Kidney (tissue), 14 donors: ENCODE data around the gene ANKRD33. TPM values are rescaled to one million over a fixed set of nuclear protein-coding genes. Genes with fewer than 3 reads are reported as not detected.
A peak's percentile ranks its signal among the peaks of the same experiment; 100 is the strongest.

Experiments used
- DNase-seq, 5 donors: peaks; one replicate each; pipeline ENCODE4 v3.0.0-alpha.2; 2013 to 2020
- FAIRE-seq: peaks from 2 replicates; lab custom pipeline; 2012; peaks lifted over from hg19 to GRCh38; lab: Jason Lieb, UNC
- H3K27ac ChIP-seq, 2 donors: one replicate each; pipeline ENCODE4 v1.7.0; 2013; ENCODE audit warnings: low read depth in 2 of 2, low read length in 2 of 2, inconsistent platforms in 1 of 2
- H3K27me3 ChIP-seq: one replicate; pipeline ENCODE4 v1.7.1; 2013; ENCODE audit warnings: low read length, inconsistent platforms; ENCODE audit not compliant: control insufficient read depth, insufficient read depth
- H3K36me3 ChIP-seq, 3 donors: one replicate each; pipeline versions ENCODE4 v1.7.0 to v1.7.1; 2013; ENCODE audit warnings: low read length in 3 of 3, control low read depth in 1 of 3, inconsistent platforms in 1 of 3; ENCODE audit not compliant: insufficient read depth in 3 of 3, control insufficient read depth in 2 of 3
- H3K4me1 ChIP-seq, 3 donors: one replicate each; pipeline versions ENCODE4 v1.7.0 to v1.7.1; 2013; ENCODE audit warnings: low read length in 3 of 3, inconsistent platforms in 1 of 3, low read depth in 1 of 3; ENCODE audit not compliant: control insufficient read depth in 2 of 3, insufficient read depth in 2 of 3
- H3K4me3 ChIP-seq, 3 donors: one replicate each; pipeline versions ENCODE4 v1.7.0 to v1.8.1; 2013; ENCODE audit warnings: low read length in 3 of 3, control low read depth in 1 of 3, inconsistent platforms in 1 of 3
- H3K9ac ChIP-seq, 3 donors: one replicate each; pipeline versions ENCODE4 v1.7.0 to v1.7.1; 2013; ENCODE audit warnings: low read length in 3 of 3, control low read depth in 1 of 3, inconsistent platforms in 1 of 3
- H3K9me3 ChIP-seq, 3 donors: one replicate each; pipeline versions ENCODE4 v1.7.0 to v1.7.1; 2013; ENCODE audit warnings: low read length in 3 of 3, control low read depth in 1 of 3, inconsistent platforms in 1 of 3; ENCODE audit not compliant: control insufficient read depth in 2 of 3, insufficient read depth in 1 of 3
- intact Hi-C: fragments of 100-400 bp; cut with DNase I; formaldehyde crosslinking; loops from one replicate; pipeline ENCODE4 v1.11.1; 2022
- polyA plus RNA-seq: library from polyadenylated mRNA; stranded (reverse); fragments of 350-450 nt; fragmentation: Illumina TruSeq; extraction: RNeasy Lipid Tissue Mini Kit (QIAGEN cat#74804); gene quantifications from one replicate; pipeline ENCODE4 v1.2.3, GENCODE V29; 2014; ENCODE audit warnings: low read depth, low replicate concordance; ENCODE audit not compliant: insufficient read depth
- total RNA-seq: library from RNA; stranded (reverse); fragmentation: NEBNext Ultra II Directional; extraction: Animal tissue kit (Norgen Biotek cat#: 25700); gene quantifications from one replicate; pipeline ENCODE4 v1.2.1, GENCODE V29; 2021
- TF ChIP-seq, protein P1 (sequence below): IDR thresholded peaks from 3 replicates; pipeline ENCODE4 v1.5.1; 2012; ENCODE audit warnings: mild to moderate bottlenecking, moderate library complexity, borderline replicate concordance; ENCODE audit not compliant: insufficient read depth; ENCODE audit errors: extremely low read depth
- donor health status: control.
- donor health status: control.
- donor health status: control.
- donor health status: control.
- donor health status: control.
- donor health status: DM: yes; HTN: yes; CAD: no.
- donor health status: Normal renal cell carcinoma (clear cell type).

The ANKRD33 gene
- total and polyA plus RNA-seq, 2 donors from 2014 or later: not detected

DNA sequence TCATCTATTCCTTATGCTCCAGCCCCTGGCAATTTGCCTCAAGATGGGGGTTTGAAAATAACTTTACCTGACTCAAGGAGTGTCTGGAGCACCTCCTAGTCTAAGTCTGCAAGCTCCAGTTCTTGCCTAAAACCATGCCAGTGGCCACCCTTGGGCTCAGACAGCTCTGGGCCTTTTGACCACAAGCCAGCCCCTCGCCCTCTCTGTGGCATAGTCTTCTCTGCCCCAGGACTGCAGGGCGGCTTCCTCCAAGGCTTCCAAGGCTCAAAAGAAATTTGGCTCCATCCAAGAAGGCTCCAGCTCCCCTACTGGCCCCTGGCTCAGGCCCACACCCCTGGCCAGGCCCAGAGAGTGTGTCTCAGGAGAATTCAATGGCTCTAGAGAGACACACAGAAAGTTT is 34.2 kb downstream of the ANKRD33 start:
- FAIRE-seq (no peak), DNase-seq (peak in 1 of 5 donors; percentile 23)
- H3K4me1 ChIP-seq: peaks cover 0 to 31% (median 29%) of the 10 kb centered on the region in 3 donors
- no peak overlapping the region for H3K4me3 ChIP-seq
- H3K36me3 ChIP-seq: peaks cover 0 to 3% (median 0%) of the 10 kb centered on the region in 3 donors
- intact Hi-C loops: no loop called here
- TF ChIP-seq, protein P1, sequence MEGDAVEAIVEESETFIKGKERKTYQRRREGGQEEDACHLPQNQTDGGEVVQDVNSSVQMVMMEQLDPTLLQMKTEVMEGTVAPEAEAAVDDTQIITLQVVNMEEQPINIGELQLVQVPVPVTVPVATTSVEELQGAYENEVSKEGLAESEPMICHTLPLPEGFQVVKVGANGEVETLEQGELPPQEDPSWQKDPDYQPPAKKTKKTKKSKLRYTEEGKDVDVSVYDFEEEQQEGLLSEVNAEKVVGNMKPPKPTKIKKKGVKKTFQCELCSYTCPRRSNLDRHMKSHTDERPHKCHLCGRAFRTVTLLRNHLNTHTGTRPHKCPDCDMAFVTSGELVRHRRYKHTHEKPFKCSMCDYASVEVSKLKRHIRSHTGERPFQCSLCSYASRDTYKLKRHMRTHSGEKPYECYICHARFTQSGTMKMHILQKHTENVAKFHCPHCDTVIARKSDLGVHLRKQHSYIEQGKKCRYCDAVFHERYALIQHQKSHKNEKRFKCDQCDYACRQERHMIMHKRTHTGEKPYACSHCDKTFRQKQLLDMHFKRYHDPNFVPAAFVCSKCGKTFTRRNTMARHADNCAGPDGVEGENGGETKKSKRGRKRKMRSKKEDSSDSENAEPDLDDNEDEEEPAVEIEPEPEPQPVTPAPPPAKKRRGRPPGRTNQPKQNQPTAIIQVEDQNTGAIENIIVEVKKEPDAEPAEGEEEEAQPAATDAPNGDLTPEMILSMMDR: no peak
- no peaks in the 10 kb centered on the region for H3K9me3 ChIP-seq
- no peak overlapping the region for H3K9ac ChIP-seq
- no peaks in the 10 kb centered on the region for H3K27me3 ChIP-seq
- H3K27ac ChIP-seq: peak overlapping the region; percentile 7 to 48

DNA sequence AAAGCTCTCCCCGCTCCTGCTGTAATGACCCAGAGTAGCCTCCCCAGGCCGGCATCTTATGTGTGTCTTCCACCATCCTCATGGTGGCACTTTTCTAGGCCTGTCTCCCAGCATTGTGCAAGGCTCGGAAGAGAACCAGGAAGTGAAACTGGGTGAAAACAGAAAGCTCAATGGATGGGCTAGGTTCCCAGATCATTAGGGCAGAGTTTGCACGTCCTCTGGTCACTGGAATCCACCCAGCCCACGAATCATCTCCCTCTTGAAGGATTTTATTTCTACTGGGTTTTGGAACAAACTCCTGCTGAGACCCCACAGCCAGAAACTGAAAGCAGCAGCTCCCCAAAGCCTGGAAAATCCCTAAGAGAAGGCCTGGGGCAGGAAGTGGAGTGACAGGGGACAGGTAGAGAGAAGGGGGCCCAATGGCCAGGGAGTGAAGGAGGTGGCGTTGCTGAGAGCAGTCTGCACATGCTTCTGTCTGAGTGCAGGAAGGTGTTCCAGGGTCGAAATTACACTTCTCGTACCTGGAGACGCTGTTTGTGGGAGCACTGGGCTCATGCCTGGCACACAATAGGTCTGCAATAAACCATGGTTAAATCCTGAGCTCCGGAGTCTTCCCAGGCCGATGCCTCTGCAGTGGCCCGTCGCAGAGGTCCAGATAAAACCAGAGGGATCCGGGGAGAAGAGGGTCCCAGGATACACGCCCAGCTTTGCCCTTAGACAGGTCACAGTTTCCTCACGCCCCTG is 35.0 kb downstream of the ANKRD33 start:
- H3K27me3 ChIP-seq: no peaks in the 10 kb centered on the region
- H3K4me3 ChIP-seq: peak overlapping the region in 1 of 3 donors; percentile 13
- H3K9me3 ChIP-seq: no peaks in the 10 kb centered on the region
- DNase-seq: peak in 2 of 5 donors; percentile 30 to 53
- TF ChIP-seq, protein P1: no peak
- H3K36me3 ChIP-seq: peaks cover 0 to 3% (median 0%) of the 10 kb centered on the region in 3 donors
- H3K27ac ChIP-seq: peak overlapping the region; percentile 65 to 68
- intact Hi-C loops: no loop called here
- H3K9ac ChIP-seq: peak overlapping the region in 1 of 3 donors; percentile 44
- no peak for FAIRE-seq
- peaks cover 0 to 31% (median 29%) of the 10 kb centered on the region in 3 donors for H3K4me1 ChIP-seq

DNA sequence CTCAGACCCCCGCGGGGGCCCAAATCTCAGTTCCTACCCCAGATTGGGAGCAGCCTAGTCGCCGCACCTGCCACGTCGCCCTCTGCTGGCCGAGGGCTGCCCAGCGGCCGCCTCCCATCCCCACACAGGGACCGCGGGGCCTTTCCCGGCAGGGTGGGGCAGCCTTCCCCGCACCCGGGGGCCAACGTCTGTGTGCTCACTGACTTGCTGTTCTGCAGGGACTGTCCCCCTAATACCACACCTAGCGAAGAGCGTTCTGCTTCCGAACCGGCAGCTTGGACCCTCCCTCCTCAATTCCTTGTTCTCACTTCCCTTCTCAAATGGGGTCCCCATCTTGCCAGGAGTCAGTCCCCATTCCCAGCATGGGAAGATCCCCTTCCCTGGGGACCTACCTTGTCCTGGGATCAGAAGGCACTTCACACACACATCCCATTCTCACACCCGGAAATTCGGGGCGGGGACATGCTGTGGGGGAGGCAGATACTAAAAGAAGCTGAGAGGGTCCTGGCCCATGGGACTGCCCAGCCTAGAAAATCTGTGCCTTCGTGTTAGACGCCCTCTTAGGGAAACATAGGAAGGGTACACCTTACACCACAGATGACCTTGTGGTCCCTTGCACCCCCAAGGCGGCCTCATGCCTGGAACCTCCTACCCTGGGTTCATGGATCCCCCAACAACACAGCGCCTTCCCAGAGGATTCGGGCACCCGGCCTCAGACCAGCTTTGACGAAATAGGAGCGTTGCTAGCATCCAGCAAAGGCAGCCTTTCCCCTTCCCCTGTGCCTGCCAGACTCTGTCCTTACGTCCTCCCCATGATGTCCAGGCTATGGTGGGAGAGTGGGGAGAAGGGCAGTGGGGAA is 35.8 kb downstream of the ANKRD33 start:
- Histone ChIP-seq H3K9me3 (no peaks in the 10 kb centered on the region), H3K27me3 (no peaks in the 10 kb centered on the region), H3K36me3 (peaks cover 0 to 3% (median 0%) of the 10 kb centered on the region in 3 donors), H3K27ac (peak overlapping the region; percentile 65 to 68), H3K9ac (peak overlapping the region in 1 of 3 donors; percentile 44), H3K4me3 (no peak overlapping the region), H3K4me1 (peaks cover 0 to 31% (median 29%) of the 10 kb centered on the region in 3 donors)
- FAIRE-seq (no peak), DNase-seq (peak in 3 of 5 donors; percentile 57 to 90 (median 66))
- TF ChIP-seq, protein P1: peak; percentile 75
- intact Hi-C loops: no loop called here
